ENCODE results near the gene FIS1. TPM values are rescaled to one million over a fixed set of nuclear protein-coding genes. Genes with fewer than 3 reads are reported as not detected.
"Not testable (repeated sequence)": the region's sequence is repeated elsewhere in the genome, so short reads cannot be mapped to it uniquely, and the experiment has no call there.

FIS1 gene
- total RNA-seq, 1 experiment from 2014 or later: 104 TPM

GRCh38 chr7:101200862-101201599 is 43.9 kb downstream of the FIS1 start, which contains the start of gene MOGAT3:
MOGAT3 (minus strand) TSS chr7:101201036; CDS start chr7:101200854, 182 bp downstream.
- H3K9me2 ChIP-seq (replicated peaks; ENCODE audit: insufficient read depth, low read length): no peaks in the 10 kb centered on the region
- no peak within 1 kb of the TSS for H3K27ac ChIP-seq (ENCODE audit: low read length)
- H3K4me1 ChIP-seq (ENCODE audit: low read length): peaks cover 7% of the 10 kb centered on the region
- H3K27me3 ChIP-seq (ENCODE audit: low read length): no peaks in the 10 kb centered on the region
- no peak for DNase-seq
- H3K4me2 ChIP-seq (ENCODE audit: low read depth, low read length, poor library complexity, severe bottlenecking): no peak within 1 kb of the TSS
- no peak within 1 kb of the TSS for H2AFZ ChIP-seq (ENCODE audit: low read length)
- H3K9ac ChIP-seq (ENCODE audit: low read length): no peak within 1 kb of the TSS
- no peaks in the 10 kb centered on the region for H4K20me1 ChIP-seq (ENCODE audit: insufficient read depth, low read depth, low read length)
- H3K4me3 ChIP-seq (ENCODE audit: low read length): no peak within 1 kb of the TSS
- no peaks in the 10 kb centered on the region for H3K9me3 ChIP-seq (ENCODE audit: low read length)
- H3K36me3 ChIP-seq (ENCODE audit: insufficient read depth, low read length): no peaks in the 10 kb centered on the region
- no peaks in the 10 kb centered on the region for H3K79me2 ChIP-seq (ENCODE audit: low read length)

GRCh38 chr7:101200504-101200861 is 44.4 kb downstream of the FIS1 start:
- Histone ChIP-seq H3K4me2 (ENCODE audit: low read depth, low read length, poor library complexity, severe bottlenecking) (no peak overlapping the region), H4K20me1 (ENCODE audit: insufficient read depth, low read depth, low read length) (no peaks in the 10 kb centered on the region), H3K27me3 (ENCODE audit: low read length) (no peaks in the 10 kb centered on the region), H3K27ac (ENCODE audit: low read length) (no peak overlapping the region), H3K9ac (ENCODE audit: low read length) (no peak overlapping the region), H3K79me2 (ENCODE audit: low read length) (no peaks in the 10 kb centered on the region), H3K36me3 (ENCODE audit: insufficient read depth, low read length) (no peaks in the 10 kb centered on the region), H3K4me3 (ENCODE audit: low read length) (no peak overlapping the region), H2AFZ (ENCODE audit: low read length) (no peak overlapping the region), H3K9me3 (ENCODE audit: low read length) (no peaks in the 10 kb centered on the region), H3K9me2 (replicated peaks; ENCODE audit: insufficient read depth, low read length) (no peaks in the 10 kb centered on the region), H3K4me1 (ENCODE audit: low read length) (peaks cover 7% of the 10 kb centered on the region)
- no peak for DNase-seq

GRCh38 chr7:101199522-101199921 is 45.4 kb downstream of the FIS1 start:
- H2AFZ ChIP-seq (ENCODE audit: low read length); H3K4me1 ChIP-seq (ENCODE audit: low read length); H3K36me3 ChIP-seq (ENCODE audit: insufficient read depth, low read length); H3K9me2 ChIP-seq (replicated peaks; ENCODE audit: insufficient read depth, low read length); H3K9ac ChIP-seq (ENCODE audit: low read length); H4K20me1 ChIP-seq (ENCODE audit: insufficient read depth, low read depth, low read length); H3K4me2 ChIP-seq (ENCODE audit: low read depth, low read length, poor library complexity, severe bottlenecking); H3K4me3 ChIP-seq (ENCODE audit: low read length); H3K9me3 ChIP-seq (ENCODE audit: low read length); H3K79me2 ChIP-seq (ENCODE audit: low read length); H3K27ac ChIP-seq (ENCODE audit: low read length); DNase-seq; H3K27me3 ChIP-seq (ENCODE audit: low read length): not testable (repeated sequence)

GRCh38 chr7:101198476-101198875 is 46.4 kb downstream of the FIS1 start:
- Histone ChIP-seq H2AFZ (ENCODE audit: low read length) (no peak overlapping the region), H3K4me2 (ENCODE audit: low read depth, low read length, poor library complexity, severe bottlenecking) (no peak overlapping the region), H3K9me2 (replicated peaks; ENCODE audit: insufficient read depth, low read length) (no peaks in the 10 kb centered on the region), H3K4me3 (ENCODE audit: low read length) (no peak overlapping the region), H3K36me3 (ENCODE audit: insufficient read depth, low read length) (no peaks in the 10 kb centered on the region), H3K79me2 (ENCODE audit: low read length) (no peaks in the 10 kb centered on the region), H3K27ac (ENCODE audit: low read length) (no peak overlapping the region), H3K9ac (ENCODE audit: low read length) (no peak overlapping the region), H3K9me3 (ENCODE audit: low read length) (no peaks in the 10 kb centered on the region), H4K20me1 (ENCODE audit: insufficient read depth, low read depth, low read length) (no peaks in the 10 kb centered on the region), H3K4me1 (ENCODE audit: low read length) (peaks cover 2% of the 10 kb centered on the region), H3K27me3 (ENCODE audit: low read length) (no peaks in the 10 kb centered on the region)
- DNase-seq: no peak

GRCh38 chr7:101197991-101198390 is 46.9 kb downstream of the FIS1 start:
- no peaks in the 10 kb centered on the region for H3K36me3 ChIP-seq (ENCODE audit: insufficient read depth, low read length)
- H3K4me1 ChIP-seq (ENCODE audit: low read length): no peaks in the 10 kb centered on the region; the same call in 1 of the 2 replicates
- no peak overlapping the region for H3K4me2 ChIP-seq (ENCODE audit: low read depth, low read length, poor library complexity, severe bottlenecking)
- H2AFZ ChIP-seq (ENCODE audit: low read length): no peak overlapping the region
- H3K9me2 ChIP-seq (replicated peaks; ENCODE audit: insufficient read depth, low read length): no peaks in the 10 kb centered on the region
- no peaks in the 10 kb centered on the region for H3K79me2 ChIP-seq (ENCODE audit: low read length)
- H4K20me1 ChIP-seq (ENCODE audit: insufficient read depth, low read depth, low read length): no peaks in the 10 kb centered on the region
- no peaks in the 10 kb centered on the region for H3K27me3 ChIP-seq (ENCODE audit: low read length)
- no peak overlapping the region for H3K9ac ChIP-seq (ENCODE audit: low read length)
- H3K27ac ChIP-seq (ENCODE audit: low read length): no peak overlapping the region
- DNase-seq: no peak
- H3K9me3 ChIP-seq (ENCODE audit: low read length): no peaks in the 10 kb centered on the region
- H3K4me3 ChIP-seq (ENCODE audit: low read length): no peak overlapping the region

GRCh38 chr7:101195884-101196283 is 49.0 kb downstream of the FIS1 start:
- H3K9me3 ChIP-seq (ENCODE audit: low read length): no peaks in the 10 kb centered on the region
- H3K4me3 ChIP-seq (ENCODE audit: low read length): no peak overlapping the region
- H2AFZ ChIP-seq (ENCODE audit: low read length): no peak overlapping the region
- H3K27ac ChIP-seq (ENCODE audit: low read length): no peak overlapping the region
- H3K36me3 ChIP-seq (ENCODE audit: insufficient read depth, low read length): no peaks in the 10 kb centered on the region
- H4K20me1 ChIP-seq (ENCODE audit: insufficient read depth, low read depth, low read length): no peaks in the 10 kb centered on the region
- no peak overlapping the region for H3K9ac ChIP-seq (ENCODE audit: low read length)
- no peaks in the 10 kb centered on the region for H3K9me2 ChIP-seq (replicated peaks; ENCODE audit: insufficient read depth, low read length)
- no peaks in the 10 kb centered on the region for H3K27me3 ChIP-seq (ENCODE audit: low read length)
- DNase-seq: no peak
- H3K4me1 ChIP-seq (ENCODE audit: low read length): no peaks in the 10 kb centered on the region
- H3K4me2 ChIP-seq (ENCODE audit: low read depth, low read length, poor library complexity, severe bottlenecking): no peak overlapping the region
- H3K79me2 ChIP-seq (ENCODE audit: low read length): no peaks in the 10 kb centered on the region

Small RNA genes within 50 kb of the gene (small RNA-seq; reads per million reads assigned to genes)
- gene RNU6-1104P: not detected

Other genes starting within 250 kb of the FIS1 start
- not detected in 2 replicates for gene MUC17, start 225.0 kb downstream of the FIS1 start, total RNA-seq (2014; rRNA removed; shearing (Covaris generic); ENCODE audit: low replicate concordance)
- gene TRIM56, start 159.6 kb downstream of the FIS1 start, total RNA-seq (2014; rRNA removed; shearing (Covaris generic); ENCODE audit: low replicate concordance): 8.1 and 14.0 TPM in 2 replicates
- gene SERPINE1, start 118.0 kb downstream of the FIS1 start, total RNA-seq (2014; rRNA removed; shearing (Covaris generic); ENCODE audit: low replicate concordance): not detected in 2 replicates
- gene AP1S1, start 90.6 kb downstream of the FIS1 start, total RNA-seq (2014; rRNA removed; shearing (Covaris generic); ENCODE audit: low replicate concordance): 150 and 256 TPM in 2 replicates
- 0.86 and 1.4 TPM in 2 replicates for gene VGF, start 79.5 kb downstream of the FIS1 start, total RNA-seq (2014; rRNA removed; shearing (Covaris generic); ENCODE audit: low replicate concordance)
- not detected in 2 replicates for gene NAT16, start 64.8 kb downstream of the FIS1 start, total RNA-seq (2014; rRNA removed; shearing (Covaris generic); ENCODE audit: low replicate concordance)
- gene MOGAT3, start 44.0 kb downstream of the FIS1 start, total RNA-seq (2014; rRNA removed; shearing (Covaris generic); ENCODE audit: low replicate concordance): not detected in 2 replicates
- gene PLOD3, start 27.5 kb downstream of the FIS1 start, total RNA-seq (2014; rRNA removed; shearing (Covaris generic); ENCODE audit: low replicate concordance): 11.1 and 20.5 TPM in 2 replicates
- 50.9 and 116 TPM in 2 replicates for gene ZNHIT1, start 26.9 kb downstream of the FIS1 start, total RNA-seq (2014; rRNA removed; shearing (Covaris generic); ENCODE audit: low replicate concordance)
- gene CLDN15, start 7.3 kb downstream of the FIS1 start, total RNA-seq (2014; rRNA removed; shearing (Covaris generic); ENCODE audit: low replicate concordance): 12.2 and 13.7 TPM in 2 replicates
- gene IFT22, start 76.7 kb upstream of the FIS1 start, total RNA-seq (2014; rRNA removed; shearing (Covaris generic); ENCODE audit: low replicate concordance): 29.7 and 39.1 TPM in 2 replicates
- gene COL26A1, start 117.8 kb upstream of the FIS1 start, total RNA-seq (2014; rRNA removed; shearing (Covaris generic); ENCODE audit: low replicate concordance): not detected in 2 replicates